A673 (cell line): ENCODE data around the gene TMEM239. TPM values are rescaled to one million over a fixed set of nuclear protein-coding genes. Genes with fewer than 3 reads are reported as not detected.

Source experiments
- BruUV-seq: library from RNA; stranded (reverse); fragments of 400-500 nt; replicated peaks from 2 replicates; lab custom pipeline; 2021; lab: Mats Ljungman, UMichigan
- CTCF ChIA-PET: fragments of 300-600 bp; sonication (Branson Sonifier 250); formaldehyde crosslinking; loops from one replicate; lab custom pipeline; 2022; ENCODE audit warnings: antibody characterized with exemption; lab: Charles Lee
- POLR2A ChIA-PET: fragments of 300-600 bp; sonication (Branson Sonifier 250); formaldehyde crosslinking; loops from one replicate; lab custom pipeline; 2022; ENCODE audit warnings: antibody characterized with exemption; ENCODE audit not compliant: low non-redundant PET; lab: Charles Lee
- DNase-seq: peaks from one replicate; pipeline ENCODE4 v3.0.0-alpha.2; 2015; ENCODE audit warnings: low spot score
- H3K27ac ChIP-seq: fragments of 200-600 bp; sonication (generic); 2 replicates; pipeline ENCODE4 v1.5.1; 2016; ENCODE audit warnings: mixed run types, low read depth, mild to moderate bottlenecking, mixed read lengths, antibody characterized with exemption, low read length; ENCODE audit not compliant: poor library complexity, severe bottlenecking
- H3K27me3 ChIP-seq: fragments of 200-600 bp; sonication (generic); replicated peaks from 2 replicates; pipeline ENCODE4 v1.6.1; 2017; ENCODE audit warnings: mixed run types, low read depth, mild to moderate bottlenecking, mixed read lengths, antibody characterized with exemption, low read length; ENCODE audit not compliant: insufficient read depth, poor library complexity
- H3K36me3 ChIP-seq: fragments of 200-600 bp; sonication (generic); 2 replicates; pipeline ENCODE4 v1.6.1; 2016; ENCODE audit warnings: mixed run types, mild to moderate bottlenecking, mixed read lengths, antibody characterized with exemption, low read length; ENCODE audit not compliant: insufficient read depth, poor library complexity, severe bottlenecking
- H3K4me1 ChIP-seq: fragments of 200-600 bp; sonication (generic); 2 replicates; pipeline ENCODE4 v1.6.1; 2017; ENCODE audit warnings: mixed run types, mild to moderate bottlenecking, mixed read lengths, antibody characterized with exemption, low read length; ENCODE audit not compliant: insufficient read depth, poor library complexity, severe bottlenecking
- H3K4me3 ChIP-seq: fragments of 200-600 bp; sonication (generic); 2 replicates; pipeline ENCODE4 v1.5.1; 2016; ENCODE audit warnings: low read depth, mixed run types, mild to moderate bottlenecking, mixed read lengths, low read length; ENCODE audit not compliant: poor library complexity, severe bottlenecking
- H3K9me3 ChIP-seq: fragments of 200-600 bp; sonication (generic); 2 replicates; pipeline ENCODE4 v1.6.1; 2016; ENCODE audit warnings: mixed run types, low read depth, mild to moderate bottlenecking, mixed read lengths, antibody characterized with exemption, low read length; ENCODE audit not compliant: poor library complexity, severe bottlenecking
- EZH2 ChIP-seq: fragments of 200-600 bp; sonication (generic); IDR thresholded peaks from 2 replicates; pipeline ENCODE4 v1.6.1; 2017; ENCODE audit warnings: borderline replicate concordance, low read depth, mild to moderate bottlenecking, mixed read lengths, antibody characterized with exemption, low read length; ENCODE audit not compliant: poor library complexity, severe bottlenecking
- intact Hi-C: fragments of 100-400 bp; cut with micrococcal nuclease; formaldehyde crosslinking; loops from one replicate; pipeline ENCODE4 v1.10.0; 2022; ENCODE audit not compliant: unreplicated experiment
- total RNA-seq: library from RNA; stranded (reverse); gene quantifications from 2 replicates; pipeline ENCODE4 v1.2.3, GENCODE V29; 2021
- TF ChIP-seq, protein P1 (sequence below): fragments of 300-800, 200-600 bp; sonication (generic); conservative IDR thresholded peaks from 2 replicates; pipeline ENCODE4 v1.5.1; 2017; ENCODE audit warnings: low read depth, mild to moderate bottlenecking, antibody characterized with exemption, low read length, moderate library complexity, mixed read lengths

The TMEM239 gene
- total RNA-seq, 1 experiment from 2014 or later, result not detected

DNA sequence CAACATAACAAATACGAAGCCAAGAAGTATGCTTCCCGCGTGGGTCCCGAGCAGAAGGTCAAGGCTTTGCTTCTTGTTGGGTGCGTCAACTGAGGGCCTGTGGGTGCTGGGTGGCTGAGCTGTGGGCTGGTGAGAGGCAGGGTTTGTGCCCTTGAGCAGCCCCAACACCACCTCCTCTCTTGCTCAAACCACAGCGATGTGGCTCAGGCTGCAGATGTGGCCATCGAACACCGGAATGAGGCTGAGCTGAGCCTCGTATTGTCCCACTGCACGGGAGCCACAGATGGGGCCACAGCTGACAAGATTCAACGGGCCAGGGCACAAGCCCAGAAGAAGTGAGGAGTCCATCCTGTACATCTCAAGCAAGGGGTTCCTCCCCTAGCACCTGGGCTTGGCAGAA, 50.1 kb downstream of the TMEM239 start:
- Histone ChIP-seq H3K36me3 (peaks cover 12% of the 10 kb centered on the region), H3K9me3 (no peaks in the 10 kb centered on the region), H3K27ac (no peak overlapping the region), H3K4me3 (no peak overlapping the region), H3K27me3 (no peaks in the 10 kb centered on the region), H3K4me1 (peaks cover 12% of the 10 kb centered on the region)
- CTCF ChIA-PET, result no interaction called here
- no TSS peak for BruUV-seq
- no peak for DNase-seq
- no peak for TF ChIP-seq EZH2
- TF ChIP-seq, protein P1, sequence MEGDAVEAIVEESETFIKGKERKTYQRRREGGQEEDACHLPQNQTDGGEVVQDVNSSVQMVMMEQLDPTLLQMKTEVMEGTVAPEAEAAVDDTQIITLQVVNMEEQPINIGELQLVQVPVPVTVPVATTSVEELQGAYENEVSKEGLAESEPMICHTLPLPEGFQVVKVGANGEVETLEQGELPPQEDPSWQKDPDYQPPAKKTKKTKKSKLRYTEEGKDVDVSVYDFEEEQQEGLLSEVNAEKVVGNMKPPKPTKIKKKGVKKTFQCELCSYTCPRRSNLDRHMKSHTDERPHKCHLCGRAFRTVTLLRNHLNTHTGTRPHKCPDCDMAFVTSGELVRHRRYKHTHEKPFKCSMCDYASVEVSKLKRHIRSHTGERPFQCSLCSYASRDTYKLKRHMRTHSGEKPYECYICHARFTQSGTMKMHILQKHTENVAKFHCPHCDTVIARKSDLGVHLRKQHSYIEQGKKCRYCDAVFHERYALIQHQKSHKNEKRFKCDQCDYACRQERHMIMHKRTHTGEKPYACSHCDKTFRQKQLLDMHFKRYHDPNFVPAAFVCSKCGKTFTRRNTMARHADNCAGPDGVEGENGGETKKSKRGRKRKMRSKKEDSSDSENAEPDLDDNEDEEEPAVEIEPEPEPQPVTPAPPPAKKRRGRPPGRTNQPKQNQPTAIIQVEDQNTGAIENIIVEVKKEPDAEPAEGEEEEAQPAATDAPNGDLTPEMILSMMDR, result no peak
- intact Hi-C loops, result no loop called here
- POLR2A ChIA-PET, result no interaction called here

DNA sequence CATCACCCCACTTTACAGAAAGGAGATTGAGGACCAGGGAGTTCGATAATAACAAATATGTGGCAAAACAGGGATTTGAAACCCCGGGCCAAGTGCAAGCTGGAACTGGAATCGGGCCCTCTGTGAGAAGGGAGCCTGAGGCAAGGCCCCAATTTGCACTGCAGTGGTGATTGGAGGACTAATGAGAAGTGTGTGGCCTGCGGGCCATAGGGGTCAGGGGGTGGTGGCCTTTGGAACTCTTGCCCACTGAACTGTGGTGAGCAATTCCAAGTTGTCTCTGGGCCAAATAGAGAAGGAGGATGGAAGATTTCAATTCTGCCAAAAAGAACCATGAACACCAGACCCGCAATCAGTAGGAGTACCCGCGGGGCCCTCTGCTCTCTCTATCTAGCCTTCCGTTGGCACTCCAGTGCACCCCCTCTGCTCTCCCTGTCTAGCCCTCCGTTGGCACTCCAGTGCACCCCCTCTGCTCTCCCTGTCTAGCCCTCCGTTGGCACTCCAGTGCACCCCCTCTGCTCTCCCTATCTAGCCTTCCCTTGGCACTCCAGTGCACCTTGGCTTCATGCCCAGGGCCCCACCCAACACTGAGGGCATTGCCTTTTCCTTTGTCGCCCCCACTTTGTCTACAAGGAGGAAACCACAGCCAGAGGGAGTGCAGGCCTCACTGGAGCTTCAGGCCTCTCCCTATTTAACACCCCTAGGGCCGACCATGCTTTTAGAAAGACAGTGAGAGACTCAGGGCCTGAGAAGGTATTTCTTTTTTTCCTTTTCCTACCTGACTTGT, 51.1 kb downstream of the TMEM239 start:
- no TSS peak for BruUV-seq
- TF ChIP-seq, protein P1, result no peak
- TF ChIP-seq EZH2, result no peak
- Histone ChIP-seq H3K9me3 (no peaks in the 10 kb centered on the region), H3K36me3 (peaks cover 12% of the 10 kb centered on the region), H3K4me3 (no peak overlapping the region), H3K27me3 (no peaks in the 10 kb centered on the region), H3K27ac (no peak overlapping the region), H3K4me1 (peaks cover 16% of the 10 kb centered on the region)
- DNase-seq, result no peak
- POLR2A ChIA-PET, result no interaction called here
- intact Hi-C loops, result no loop called here
- CTCF ChIA-PET, result no interaction called here

Other genes with a start within 250 kb of the TMEM239 start
- 607 and 704 TPM in 2 replicates for gene NOP56, start 163.7 kb upstream of the TMEM239 start, total RNA-seq
- 135 and 146 TPM in 2 replicates for gene IDH3B, start 152.1 kb upstream of the TMEM239 start, total RNA-seq
- gene EBF4, start 123.6 kb upstream of the TMEM239 start, total RNA-seq, result 0.52 and 1.2 TPM in 2 replicates
- gene CPXM1, start 15.7 kb upstream of the TMEM239 start, total RNA-seq, result 3.8 and 7.6 TPM in 2 replicates
- not detected in 2 replicates for gene C20orf141, start 1.4 kb upstream of the TMEM239 start, total RNA-seq
- 32.8 and 42.0 TPM in 2 replicates for gene PCED1A, start 24.3 kb downstream of the TMEM239 start, total RNA-seq
- gene VPS16, start 24.4 kb downstream of the TMEM239 start, total RNA-seq, result 37.8 and 39.1 TPM in 2 replicates
- gene PTPRA, start 57.1 kb downstream of the TMEM239 start, total RNA-seq, result 56.9 and 65.6 TPM in 2 replicates
- 0.85 and 1.5 TPM in 2 replicates for gene GNRH2, start 227.3 kb downstream of the TMEM239 start, total RNA-seq
- 73.4 and 77.7 TPM in 2 replicates for gene MRPS26, start 229.7 kb downstream of the TMEM239 start, total RNA-seq